HCT116 (cell line): Measurements from ENCODE around the gene MTMR1. TPM values are rescaled to one million over a fixed set of nuclear protein-coding genes. Genes with fewer than 3 reads are reported as not detected.

ENCODE experiments used
- ATAC-seq: fragments of 200-7000 bp; cut with Tn5 transposase; 2 replicates; pipeline ENCODE4 v1.9.1; 2020; ENCODE audit warnings: mild to moderate bottlenecking, moderate library complexity
- BruUV-seq: library from RNA; stranded (reverse); fragments of 400-500 nt; replicated peaks from 2 replicates; lab custom pipeline; 2021; lab: Mats Ljungman, UMichigan
- CTCF ChIA-PET: fragments of 300-600 bp; sonication (Branson Sonifier 250); formaldehyde crosslinking; loops from one replicate; lab custom pipeline; 2021; ENCODE audit warnings: antibody characterized with exemption; lab: Charles Lee
- POLR2A ChIA-PET: fragments of 300-600, 350-600 bp; sonication (Branson Sonifier 250); formaldehyde crosslinking; loops from one replicate; lab custom pipeline; 2021; ENCODE audit warnings: antibody characterized with exemption; lab: Charles Lee
- RAD21 ChIA-PET, 2 experiments: fragments of 300-600 bp; sonication (Branson Sonifier 250); formaldehyde crosslinking; loops; one replicate each; lab custom pipeline; 2023; ENCODE audit warnings: low total read pairs in 2 of 2; ENCODE audit not compliant: uncharacterized antibody in 2 of 2, unreplicated experiment in 2 of 2, low non-redundant PET in 1 of 2; lab: Charles Lee
- DNase-seq: peaks from one replicate; pipeline ENCODE4 v3.0.0-alpha.2; 2010; ENCODE audit warnings: low read depth, low spot score
- H2AFZ ChIP-seq: fragments of 200-600 bp; shearing (Covaris generic), sonication (generic); 2 replicates; pipeline ENCODE4 v1.6.1; 2017; ENCODE audit warnings: low read depth, mixed run types, mixed read lengths, antibody characterized with exemption, low read length; ENCODE audit not compliant: poor library complexity, severe bottlenecking
- H3K27ac ChIP-seq: 2 replicates; pipeline ENCODE4 v1.5.1; 2012; ENCODE audit warnings: low read depth, low read length
- H3K27me3 ChIP-seq: fragments of 200-600 bp; sonication (generic); 2 replicates; pipeline ENCODE4 v1.6.1; 2016; ENCODE audit warnings: mixed run types, low read length, mixed read lengths; ENCODE audit not compliant: insufficient read depth
- H3K36me3 ChIP-seq, 2 experiments: fragments of 200-500 bp in 1 of 2; fragments of 200-600 bp in 1 of 2; sonication (Bioruptor generic) in 1 of 2; sonication (generic) in 1 of 2; 2 replicates each; pipeline versions ENCODE4 v1.5.1 to v1.6.1; 2014 to 2016; ENCODE audit warnings: low read length in 2 of 2, inconsistent platforms in 1 of 2, mixed read lengths in 1 of 2, mixed run types in 1 of 2; ENCODE audit not compliant: insufficient read depth in 2 of 2, control insufficient read depth in 1 of 2
- H3K4me1 ChIP-seq, 2 experiments: fragments of 200-600 bp in 1 of 2; sonication (generic) in 1 of 2; 2 replicates each; pipeline versions ENCODE4 v1.5.1 to v1.6.1; 2012 to 2017; ENCODE audit warnings: low read length in 2 of 2, inconsistent platforms in 1 of 2, mild to moderate bottlenecking in 1 of 2, mixed read lengths in 1 of 2, mixed run types in 1 of 2, moderate library complexity in 1 of 2; ENCODE audit not compliant: insufficient read depth in 2 of 2, control insufficient read depth in 1 of 2
- H3K4me2 ChIP-seq: fragments of 200-600 bp; sonication (generic); 2 replicates; pipeline ENCODE4 v1.6.1; 2017; ENCODE audit warnings: mixed run types, low read length, mixed read lengths
- H3K4me3 ChIP-seq, 2 experiments: fragments of 200-600 bp in 1 of 2; sonication (generic) in 1 of 2; replicated peaks in 1 of 2; 2 replicates each; pipeline ENCODE4 v1.5.1; 2011 to 2016; ENCODE audit warnings: low read length in 2 of 2, control low read depth in 1 of 2, low read depth in 1 of 2, mild to moderate bottlenecking in 1 of 2, mixed read lengths in 1 of 2, mixed run types in 1 of 2
- H3K79me2 ChIP-seq: fragments of 200-600 bp; sonication (generic); 2 replicates; pipeline ENCODE4 v1.6.1; 2017; ENCODE audit warnings: mild to moderate bottlenecking, mixed run types, low read length, moderate library complexity, mixed read lengths; ENCODE audit not compliant: insufficient read depth
- H3K9ac ChIP-seq: fragments of 200-600 bp; sonication (generic); 2 replicates; pipeline ENCODE4 v1.6.1; 2016; ENCODE audit warnings: low read length, mixed read lengths
- H3K9me2 ChIP-seq: fragments of 200-600 bp; sonication (generic), shearing (Covaris generic); 2 replicates; pipeline ENCODE4 v1.6.1; 2017; ENCODE audit warnings: mixed run types, mild to moderate bottlenecking, moderate library complexity; ENCODE audit not compliant: insufficient read depth
- H3K9me3 ChIP-seq, 2 experiments: fragments of 200-500 bp in 1 of 2; fragments of 200-600 bp in 1 of 2; sonication (Bioruptor generic) in 1 of 2; sonication (generic) in 1 of 2; 2 replicates each; pipeline ENCODE4 v1.6.1; 2014 to 2017; ENCODE audit warnings: low read length in 2 of 2, mixed read lengths in 2 of 2, inconsistent platforms in 1 of 2, low read depth in 1 of 2, mild to moderate bottlenecking in 1 of 2, mixed run types in 1 of 2, moderate library complexity in 1 of 2; ENCODE audit not compliant: control insufficient read depth in 1 of 2, insufficient read depth in 1 of 2
- H4K20me1 ChIP-seq: fragments of 200-600 bp; sonication (generic), shearing (Covaris generic); 2 replicates; pipeline ENCODE4 v1.6.1; 2017; ENCODE audit warnings: mixed run types, mild to moderate bottlenecking, moderate library complexity; ENCODE audit not compliant: insufficient read depth
- CTCF ChIP-seq, 3 experiments: fragments of 200-600 bp in 1 of 3; sonication (generic) in 1 of 3; IDR thresholded peaks in 2 of 3; conservative IDR thresholded peaks in 1 of 3; 2 replicates each; pipeline ENCODE4 v1.5.1; 2012 to 2017; ENCODE audit warnings: low read depth in 2 of 3, low read length in 2 of 3, antibody characterized with exemption in 1 of 3, borderline replicate concordance in 1 of 3, control low read depth in 1 of 3, mild to moderate bottlenecking in 1 of 3, mixed read lengths in 1 of 3, mixed run types in 1 of 3, moderate library complexity in 1 of 3; ENCODE audit not compliant: insufficient read depth in 1 of 3
- EGR1 ChIP-seq: IDR thresholded peaks from 2 replicates; pipeline ENCODE4 v1.6.1; 2012; ENCODE audit warnings: low read depth
- ELF1 ChIP-seq: IDR thresholded peaks from 2 replicates; pipeline ENCODE4 v1.6.1; 2012; ENCODE audit warnings: low read depth, borderline replicate concordance
- EZH2 ChIP-seq: fragments of 200-600 bp; sonication (generic); IDR thresholded peaks from 2 replicates; pipeline ENCODE4 v1.6.1; 2017; ENCODE audit warnings: antibody characterized with exemption, mixed run types
- EZH2phosphoT487 ChIP-seq: fragments of 200-600 bp; IDR thresholded peaks from 2 replicates; pipeline ENCODE4 v1.6.1; 2018; ENCODE audit warnings: antibody characterized with exemption, borderline replicate concordance
- FOSL1 ChIP-seq: IDR thresholded peaks from 2 replicates; pipeline ENCODE4 v1.6.1; 2012; ENCODE audit warnings: low read depth
- POLR2A ChIP-seq: IDR thresholded peaks from 2 replicates; pipeline ENCODE4 v1.7.0; 2011; ENCODE audit warnings: borderline replicate concordance; ENCODE audit not compliant: insufficient read depth, insufficient read length; ENCODE audit errors: extremely low read depth
- POLR2AphosphoS5 ChIP-seq: IDR thresholded peaks from 2 replicates; pipeline ENCODE4 v1.6.1; 2011; ENCODE audit warnings: mild to moderate bottlenecking, low read depth, low read length, moderate library complexity
- REST ChIP-seq: IDR thresholded peaks from 2 replicates; pipeline ENCODE4 v1.6.1; 2012; ENCODE audit warnings: low read depth
- SIN3A ChIP-seq: IDR thresholded peaks from 2 replicates; pipeline ENCODE4 v1.6.1; 2012; ENCODE audit warnings: low read depth
- SRF ChIP-seq: IDR thresholded peaks from 2 replicates; pipeline ENCODE4 v1.6.1; 2012; ENCODE audit warnings: low read depth
- YY1 ChIP-seq: IDR thresholded peaks from 2 replicates; pipeline ENCODE4 v1.6.1; 2011; ENCODE audit warnings: low read length, low read depth, moderate library complexity, mild to moderate bottlenecking; ENCODE audit not compliant: insufficient replicate concordance; ENCODE audit errors: extremely low read depth
- ZBTB33 ChIP-seq: IDR thresholded peaks from 2 replicates; pipeline ENCODE4 v1.6.1; 2011; ENCODE audit warnings: mild to moderate bottlenecking, low read length, moderate library complexity; ENCODE audit not compliant: insufficient replicate concordance; ENCODE audit errors: extremely low read depth
- ZFX ChIP-seq: fragments of 450-650 bp; IDR thresholded peaks from 2 replicates; pipeline ENCODE4 v1.6.1; 2017
- ZNF274 ChIP-seq: fragments of 200-500 bp; sonication (Bioruptor generic); IDR thresholded peaks from 2 replicates; pipeline ENCODE4 v1.6.1; 2014; ENCODE audit warnings: mild to moderate bottlenecking, low read depth, low read length, inconsistent platforms
- intact Hi-C: fragments of 100-400 bp; cut with micrococcal nuclease; formaldehyde crosslinking; loops from 2 replicates; pipeline ENCODE4 v1.10.0; 2022
- total RNA-seq: library from RNA; stranded (reverse); gene quantifications from one replicate; pipeline ENCODE4 v1.2.1, GENCODE V29; 2021; ENCODE audit not compliant: unreplicated experiment
- TF ChIP-seq, protein P1 (sequence below): IDR thresholded peaks from 2 replicates; pipeline ENCODE4 v1.6.1; 2012

MTMR1 gene
- total RNA-seq, 1 experiment from 2014 or later = 20.0 TPM

- TF ChIP-seq ZBTB33 = no peak
- no peak for TF ChIP-seq SRF
- TF ChIP-seq EGR1 = no peak
- no peak for TF ChIP-seq ZNF274
- TF ChIP-seq EZH2 = no peak
- no peak for TF ChIP-seq ELF1
- no peak for TF ChIP-seq YY1
- no peak for TF ChIP-seq ZFX
Observed at GRCh38 chrX:150643958-150644357, 49.2 kb upstream of the MTMR1 start (continued).

- intact Hi-C loops = no loop called here
- BruUV-seq = no TSS peak
- no peak overlapping the region for H3K4me3 ChIP-seq
- H3K4me1 ChIP-seq = no peaks in the 10 kb centered on the region
- H3K36me3 ChIP-seq = no peaks in the 10 kb centered on the region
- DNase-seq = no peak
- H3K9me2 ChIP-seq = no peaks in the 10 kb centered on the region
- no peaks in the 10 kb centered on the region for H3K27me3 ChIP-seq
- no peak for ATAC-seq
- ChIA-PET POLR2A (no interaction called here), RAD21 (no interaction called here), CTCF (no interaction called here)
- H3K9me3 ChIP-seq = no peaks in the 10 kb centered on the region
- H3K9ac ChIP-seq = no peak overlapping the region
- H3K27ac ChIP-seq = no peak overlapping the region
- H3K79me2 ChIP-seq = no peaks in the 10 kb centered on the region
- H3K4me2 ChIP-seq = no peak overlapping the region
- H2AFZ ChIP-seq = no peak overlapping the region
- H4K20me1 ChIP-seq = no peaks in the 10 kb centered on the region
- TF ChIP-seq EZH2 (no peak), POLR2A (no peak), CTCF (IDR thresholded peaks at IDR 0.05 in 2 of 3, conservative IDR thresholded peaks at IDR 0.05 in 1 of 3; ENCODE audit: borderline replicate concordance in 1 of 3, insufficient read depth in 1 of 3, low read depth in 2 of 3, low read length in 2 of 3) (no peak), POLR2AphosphoS5 (no peak), EGR1 (no peak), FOSL1 (no peak), ZFX (no peak), REST (no peak), SIN3A (no peak), ZBTB33 (no peak), EZH2phosphoT487 (no peak)
- TF ChIP-seq, protein P1, sequence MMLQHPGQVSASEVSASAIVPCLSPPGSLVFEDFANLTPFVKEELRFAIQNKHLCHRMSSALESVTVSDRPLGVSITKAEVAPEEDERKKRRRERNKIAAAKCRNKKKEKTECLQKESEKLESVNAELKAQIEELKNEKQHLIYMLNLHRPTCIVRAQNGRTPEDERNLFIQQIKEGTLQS = no peak
Observed at GRCh38 chrX:150644422-150644821, 48.8 kb upstream of the MTMR1 start.
